Measurements from ENCODE around the gene C2CD4C.

C2CD4C gene

DNA sequence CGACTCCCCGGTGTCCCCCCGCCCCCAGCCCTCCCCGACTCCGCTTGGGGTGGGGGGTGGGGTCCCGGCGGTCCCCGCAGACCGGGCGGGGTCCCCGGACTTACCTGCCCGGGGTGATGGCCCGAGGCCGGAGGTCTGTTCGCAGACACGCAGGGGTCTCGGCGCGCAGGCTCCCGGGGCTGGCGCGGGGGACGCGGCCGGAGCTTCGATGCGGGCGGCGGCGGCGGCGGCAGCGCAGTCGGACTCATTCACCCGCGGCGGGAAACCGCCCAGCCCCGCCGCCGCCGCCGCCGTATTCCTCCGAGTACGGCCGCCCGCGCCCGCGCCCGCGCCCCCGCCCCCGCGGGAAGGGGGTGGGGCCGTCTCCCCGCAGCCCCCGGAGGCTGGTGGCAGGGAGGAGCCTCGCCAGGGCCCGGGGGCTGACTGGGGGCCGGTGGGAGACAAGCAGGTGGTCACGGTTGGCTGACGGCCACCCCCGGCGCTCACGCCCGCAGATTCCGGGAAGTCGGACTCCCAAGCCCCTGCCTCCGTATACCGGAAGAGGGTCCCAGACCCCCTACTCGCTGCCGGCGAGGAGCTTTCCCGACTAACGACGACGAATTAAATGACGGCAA, at the start of gene C2CD4C:
Gene C2CD4C (minus strand): TSS at position 246 of the 614 bp plus-strand sequence. CDS start 786 bp downstream, outside the sequence.
- Histone ChIP-seq H3K36me3 (ENCODE audit: insufficient read depth, low read length) (no peaks in the 10 kb centered on the region), H3K4me2 (ENCODE audit: insufficient read depth, low read length) (peak within 1 kb of the TSS; percentile 66), H4K20me1 (ENCODE audit: insufficient read depth, low read length) (no peaks in the 10 kb centered on the region), H3K4me1 (ENCODE audit: insufficient read depth, low read length) (peaks cover 14% of the 10 kb centered on the region), H3K79me2 (ENCODE audit: insufficient read depth, low read length) (no peaks in the 10 kb centered on the region), H3K27me3 (ENCODE audit: insufficient read depth, low read length, poor library complexity) (peaks cover 7% of the 10 kb centered on the region), H2AFZ (ENCODE audit: low read depth, low read length) (no peak within 1 kb of the TSS; the same call in 1 of the 2 replicates), H3K4me3 (ENCODE audit: low read depth in 1 of 2, low read length in 2 of 2) (peak within 1 kb of the TSS in 1 of 2 experiments; percentile 50; a peak in 3 of 4 replicates), H3K9ac (ENCODE audit: low read depth, low read length) (peak within 1 kb of the TSS; percentile 48; the same call in 1 of the 2 replicates), H3K9me3 (ENCODE audit: insufficient read depth, low read length, severe bottlenecking) (peaks cover 3% of the 10 kb centered on the region), H3K27ac (ENCODE audit: low read length) (no peak within 1 kb of the TSS)
- peak; percentile 46 for DNase-seq
- TF ChIP-seq CTCF (IDR thresholded peaks at IDR 0.05; ENCODE audit: borderline replicate concordance, extremely low read depth, low read length, poor library complexity, severe bottlenecking) (no peak), EZH2 (IDR thresholded peaks at IDR 0.05; ENCODE audit: borderline replicate concordance, low read depth, low read length, severe bottlenecking) (no peak)
- peak; percentile 76 for ATAC-seq (ENCODE audit: insufficient read depth, low read depth)

DNA sequence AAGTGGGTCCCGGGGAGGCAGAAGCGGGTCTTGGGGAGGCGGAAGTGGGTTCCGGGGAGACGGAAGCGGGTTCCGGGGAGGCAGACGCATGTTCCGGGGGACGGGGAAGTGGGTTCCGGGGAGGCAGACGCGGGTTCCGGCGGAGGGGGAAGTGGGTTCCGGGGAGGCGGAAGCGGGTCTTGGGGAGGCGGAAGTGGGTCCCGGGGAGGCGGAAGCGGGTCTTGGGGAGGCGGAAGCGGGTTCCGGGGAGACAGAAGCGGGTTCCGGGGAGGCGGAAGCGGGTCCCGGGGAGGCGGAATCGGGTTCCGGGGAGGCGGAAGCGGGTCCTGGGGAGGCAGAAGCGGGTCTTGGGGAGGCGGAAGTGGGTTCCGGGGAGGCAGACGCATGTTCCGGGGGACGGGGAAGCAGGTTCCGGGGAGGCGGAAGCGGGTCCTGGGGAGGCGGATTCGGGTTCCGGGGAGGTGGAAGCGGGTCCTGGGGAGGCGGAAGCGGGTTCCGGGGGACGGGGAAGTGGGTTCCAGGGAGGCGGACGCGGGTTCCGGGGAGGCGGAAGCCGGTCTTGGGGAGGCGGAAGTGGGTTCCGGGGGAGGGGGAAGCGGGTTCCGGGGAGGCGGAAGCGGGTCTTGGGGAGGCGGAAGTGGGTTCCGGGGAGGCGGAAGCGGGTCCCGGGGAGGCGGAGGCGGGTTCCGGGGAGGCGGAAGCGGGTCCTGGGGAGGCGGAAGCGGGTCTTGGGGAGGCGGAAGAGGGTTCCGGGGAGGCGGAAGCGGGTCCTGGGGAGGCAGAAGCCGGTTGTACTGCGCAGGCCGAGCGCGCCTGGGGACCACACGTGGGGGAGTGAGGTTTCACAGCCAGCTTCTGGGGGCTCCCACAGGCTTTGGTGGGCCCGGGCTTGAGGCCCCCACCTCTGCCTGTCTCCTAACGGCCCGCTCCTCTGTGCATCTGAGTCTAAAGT, 49.4 kb upstream of the C2CD4C start:
- DNase-seq (no peak), ATAC-seq (ENCODE audit: insufficient read depth, low read depth) (no peak)
- TF ChIP-seq CTCF (IDR thresholded peaks at IDR 0.05; ENCODE audit: borderline replicate concordance, extremely low read depth, low read length, poor library complexity, severe bottlenecking) (no peak), EZH2 (IDR thresholded peaks at IDR 0.05; ENCODE audit: borderline replicate concordance, low read depth, low read length, severe bottlenecking) (no peak)
- H3K27me3 ChIP-seq (ENCODE audit: insufficient read depth, low read length, poor library complexity): no peaks in the 10 kb centered on the region
- H3K9me3 ChIP-seq (ENCODE audit: insufficient read depth, low read length, severe bottlenecking): peaks cover 15% of the 10 kb centered on the region
- H4K20me1 ChIP-seq (ENCODE audit: insufficient read depth, low read length): no peaks in the 10 kb centered on the region
- no peaks in the 10 kb centered on the region for H3K4me1 ChIP-seq (ENCODE audit: insufficient read depth, low read length)
- H2AFZ ChIP-seq (ENCODE audit: low read depth, low read length): no peak overlapping the region
- no peaks in the 10 kb centered on the region for H3K36me3 ChIP-seq (ENCODE audit: insufficient read depth, low read length)
- H3K9ac ChIP-seq (ENCODE audit: low read depth, low read length): no peak overlapping the region
- H3K4me2 ChIP-seq (ENCODE audit: insufficient read depth, low read length): no peak overlapping the region
- no peak overlapping the region for H3K27ac ChIP-seq (ENCODE audit: low read length)
- no peaks in the 10 kb centered on the region for H3K79me2 ChIP-seq (ENCODE audit: insufficient read depth, low read length)
- H3K4me3 ChIP-seq (ENCODE audit: low read depth in 1 of 2, low read length in 2 of 2): no peak overlapping the region

DNA sequence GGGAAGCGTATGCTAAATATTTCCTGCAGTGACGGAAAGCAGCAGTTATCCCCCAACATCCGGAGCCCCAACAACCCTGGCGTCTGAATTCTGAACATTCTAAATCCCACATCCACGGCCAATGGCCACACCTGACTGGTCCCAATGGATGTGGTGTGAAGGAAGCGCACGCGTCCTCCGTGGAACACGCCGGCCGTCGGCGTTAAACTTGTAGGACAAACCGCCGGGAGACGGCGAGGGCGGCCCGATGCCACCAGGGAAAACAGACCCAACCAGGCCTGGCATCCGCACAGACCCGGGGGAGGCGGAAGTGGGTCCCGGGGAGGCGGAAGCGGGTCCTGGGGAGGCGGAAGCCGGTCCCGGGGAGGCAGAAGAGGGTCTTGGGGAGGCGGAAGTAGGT, 48.7 kb upstream of the C2CD4C start:
- Histone ChIP-seq H3K9me3 (ENCODE audit: insufficient read depth, low read length, severe bottlenecking) (peaks cover 15% of the 10 kb centered on the region), H3K36me3 (ENCODE audit: insufficient read depth, low read length) (no peaks in the 10 kb centered on the region), H4K20me1 (ENCODE audit: insufficient read depth, low read length) (no peaks in the 10 kb centered on the region), H3K9ac (ENCODE audit: low read depth, low read length) (no peak overlapping the region), H3K79me2 (ENCODE audit: insufficient read depth, low read length) (no peaks in the 10 kb centered on the region), H3K27me3 (ENCODE audit: insufficient read depth, low read length, poor library complexity) (no peaks in the 10 kb centered on the region), H3K4me1 (ENCODE audit: insufficient read depth, low read length) (no peaks in the 10 kb centered on the region), H2AFZ (ENCODE audit: low read depth, low read length) (no peak overlapping the region), H3K4me2 (ENCODE audit: insufficient read depth, low read length) (no peak overlapping the region), H3K4me3 (ENCODE audit: low read depth in 1 of 2, low read length in 2 of 2) (no peak overlapping the region), H3K27ac (ENCODE audit: low read length) (no peak overlapping the region)
- DNase-seq (no peak), ATAC-seq (ENCODE audit: insufficient read depth, low read depth) (no peak)
- no peak for TF ChIP-seq CTCF (IDR thresholded peaks at IDR 0.05; ENCODE audit: borderline replicate concordance, extremely low read depth, low read length, poor library complexity, severe bottlenecking)
- TF ChIP-seq EZH2 (IDR thresholded peaks at IDR 0.05; ENCODE audit: borderline replicate concordance, low read depth, low read length, severe bottlenecking): no peak
